Stimulated activated naive B cell treated with anti-CD40 and anti-IgM and Interleukin-4, amounts not matched to agents 10 μg/mL and 1 μg/mL and 100 μg/mL, for 72 hours (primary cell): ENCODE measurements around the gene SPACA7.

Source experiments
- ATAC-seq, 2 donors: fragments of 150-1000 bp; cut with Tn5 transposase; replicated peaks; 2 replicates each; pipeline ENCODE4 v1.10.0; 2021; ENCODE audit warnings: moderate library complexity in 1 of 2
- DNase-seq: peaks from one replicate; pipeline ENCODE4 v3.0.0; 2021
- H3K27ac Mint-ChIP-seq: one replicate; pipeline ENCODE4 v1.8.0; 2022; ENCODE audit warnings: mild to moderate bottlenecking, mixed read lengths
- H3K27me3 Mint-ChIP-seq, 2 donors: one replicate each; pipeline ENCODE4 v1.8.0; 2022; ENCODE audit warnings: mixed read lengths in 2 of 2
- H3K36me3 Mint-ChIP-seq, 2 donors: one replicate each; pipeline ENCODE4 v1.8.0; 2022; ENCODE audit warnings: mixed read lengths in 2 of 2, mild to moderate bottlenecking in 1 of 2
- H3K4me1 Mint-ChIP-seq, 2 donors: one replicate each; pipeline ENCODE4 v1.8.0; 2022; ENCODE audit warnings: mixed read lengths in 2 of 2, mild to moderate bottlenecking in 1 of 2
- H3K4me3 Mint-ChIP-seq, 2 donors: one replicate each; pipeline ENCODE4 v1.8.0; 2022; ENCODE audit warnings: mild to moderate bottlenecking in 2 of 2, mixed read lengths in 2 of 2, moderate library complexity in 1 of 2
- H3K9me3 Mint-ChIP-seq, 2 donors: one replicate each; pipeline ENCODE4 v1.8.0; 2022; ENCODE audit warnings: mixed read lengths in 2 of 2, mild to moderate bottlenecking in 1 of 2

Gene SPACA7

GRCh38 chr13:112343591-112343990 is 32.6 kb upstream of the SPACA7 start:
- no peak for DNase-seq
- Mint-ChIP-seq H3K9me3 (peaks cover 0 to 6% of the 10 kb centered on the region in 2 donors), H3K27me3 (peaks cover 36 to 42% of the 10 kb centered on the region in 2 donors), H3K4me1 (peaks cover 0 to 6% of the 10 kb centered on the region in 2 donors), H3K36me3 (no peaks in the 10 kb centered on the region), H3K4me3 (no peak overlapping the region), H3K27ac (no peak overlapping the region)
- ATAC-seq = no peak

GRCh38 chr13:112345826-112346172 is 30.4 kb upstream of the SPACA7 start:
- Mint-ChIP-seq H3K27me3 (peaks cover 40 to 47% of the 10 kb centered on the region in 2 donors), H3K36me3 (no peaks in the 10 kb centered on the region), H3K27ac (peak overlapping the region; percentile 20), H3K4me1 (peaks cover 0 to 6% of the 10 kb centered on the region in 2 donors), H3K4me3 (no peak overlapping the region), H3K9me3 (peaks cover 0 to 1% of the 10 kb centered on the region in 2 donors)
- no peak for DNase-seq
- ATAC-seq = no peak

- Mint-ChIP-seq H3K27ac (no peak overlapping the region), H3K27me3 (peaks cover 40 to 47% of the 10 kb centered on the region in 2 donors), H3K4me1 (peaks cover 0 to 6% of the 10 kb centered on the region in 2 donors), H3K36me3 (no peaks in the 10 kb centered on the region), H3K4me3 (no peak overlapping the region), H3K9me3 (peaks cover 0 to 3% of the 10 kb centered on the region in 2 donors)
- no peak for ATAC-seq
- no peak for DNase-seq
Measured at GRCh38 chr13:112346173-112346898, 29.8 kb upstream of the SPACA7 start.

GRCh38 chr13:112346899-112347229 is 29.3 kb upstream of the SPACA7 start:
- no peak overlapping the region for H3K4me3 Mint-ChIP-seq
- no peak for ATAC-seq
- DNase-seq = no peak
- H3K36me3 Mint-ChIP-seq = no peaks in the 10 kb centered on the region
- no peak overlapping the region for H3K27ac Mint-ChIP-seq
- peaks cover 0 to 3% of the 10 kb centered on the region in 2 donors for H3K9me3 Mint-ChIP-seq
- H3K4me1 Mint-ChIP-seq = peaks cover 0 to 6% of the 10 kb centered on the region in 2 donors
- peaks cover 44 to 47% of the 10 kb centered on the region in 2 donors for H3K27me3 Mint-ChIP-seq

- H3K4me3 Mint-ChIP-seq = no peak overlapping the region
- H3K27me3 Mint-ChIP-seq = peaks cover 44 to 47% of the 10 kb centered on the region in 2 donors
- H3K36me3 Mint-ChIP-seq = no peaks in the 10 kb centered on the region
- peaks cover 0 to 3% of the 10 kb centered on the region in 2 donors for H3K9me3 Mint-ChIP-seq
- DNase-seq (no peak), ATAC-seq (no peak)
- peaks cover 0 to 6% of the 10 kb centered on the region in 2 donors for H3K4me1 Mint-ChIP-seq
- no peak overlapping the region for H3K27ac Mint-ChIP-seq
Measured at GRCh38 chr13:112347986-112348385, 28.2 kb upstream of the SPACA7 start.

- DNase-seq (no peak), ATAC-seq (no peak)
- Mint-ChIP-seq H3K27ac (no peak overlapping the region), H3K9me3 (peaks cover 0 to 3% of the 10 kb centered on the region in 2 donors), H3K4me3 (no peak overlapping the region), H3K36me3 (no peaks in the 10 kb centered on the region), H3K4me1 (peaks cover 0 to 6% of the 10 kb centered on the region in 2 donors), H3K27me3 (peaks cover 42 to 45% of the 10 kb centered on the region in 2 donors)
Measured at GRCh38 chr13:112348642-112349345, 27.4 kb upstream of the SPACA7 start.

- no peak overlapping the region for H3K27ac Mint-ChIP-seq
- H3K9me3 Mint-ChIP-seq = peaks cover 0 to 3% of the 10 kb centered on the region in 2 donors
- no peak for ATAC-seq
- H3K36me3 Mint-ChIP-seq = no peaks in the 10 kb centered on the region
- H3K4me3 Mint-ChIP-seq = no peak overlapping the region
- peaks cover 33 to 36% of the 10 kb centered on the region in 2 donors for H3K27me3 Mint-ChIP-seq
- H3K4me1 Mint-ChIP-seq = peaks cover 0 to 6% of the 10 kb centered on the region in 2 donors
- DNase-seq = no peak
Measured at GRCh38 chr13:112349681-112350080, 26.5 kb upstream of the SPACA7 start.

GRCh38 chr13:112350300-112350699 is 25.9 kb upstream of the SPACA7 start:
- DNase-seq (no peak), ATAC-seq (no peak)
- Mint-ChIP-seq H3K36me3 (no peaks in the 10 kb centered on the region), H3K4me3 (no peak overlapping the region), H3K27me3 (peaks cover 30 to 32% of the 10 kb centered on the region in 2 donors), H3K4me1 (peaks cover 0 to 6% of the 10 kb centered on the region in 2 donors), H3K9me3 (peaks cover 0 to 3% of the 10 kb centered on the region in 2 donors), H3K27ac (no peak overlapping the region)

GRCh38 chr13:112351825-112352224 is 24.3 kb upstream of the SPACA7 start:
- Mint-ChIP-seq H3K4me1 (no peaks in the 10 kb centered on the region), H3K27me3 (peaks cover 15 to 20% of the 10 kb centered on the region in 2 donors), H3K4me3 (no peak overlapping the region), H3K9me3 (peaks cover 0 to 3% of the 10 kb centered on the region in 2 donors), H3K36me3 (no peaks in the 10 kb centered on the region), H3K27ac (no peak overlapping the region)
- ATAC-seq = no peak
- no peak for DNase-seq

- peaks cover 8 to 10% of the 10 kb centered on the region in 2 donors for H3K9me3 Mint-ChIP-seq
- no peak overlapping the region for H3K4me3 Mint-ChIP-seq
- no peak for DNase-seq
- no peak for ATAC-seq
- H3K27ac Mint-ChIP-seq = no peak overlapping the region
- H3K36me3 Mint-ChIP-seq = no peaks in the 10 kb centered on the region
- H3K27me3 Mint-ChIP-seq = peaks cover 3 to 11% of the 10 kb centered on the region in 2 donors
- no peaks in the 10 kb centered on the region for H3K4me1 Mint-ChIP-seq
Measured at GRCh38 chr13:112353856-112354255, 22.3 kb upstream of the SPACA7 start.

- H3K4me1 Mint-ChIP-seq = no peaks in the 10 kb centered on the region
- peaks cover 8 to 10% of the 10 kb centered on the region in 2 donors for H3K9me3 Mint-ChIP-seq
- H3K4me3 Mint-ChIP-seq = no peak overlapping the region
- no peak for ATAC-seq
- DNase-seq = no peak
- H3K27me3 Mint-ChIP-seq = peaks cover 0 to 5% of the 10 kb centered on the region in 2 donors
- H3K36me3 Mint-ChIP-seq = no peaks in the 10 kb centered on the region
- H3K27ac Mint-ChIP-seq = no peak overlapping the region
Measured at GRCh38 chr13:112354330-112355273, 21.6 kb upstream of the SPACA7 start.

- DNase-seq (no peak), ATAC-seq (no peak)
- no peak overlapping the region for H3K4me3 Mint-ChIP-seq
- H3K36me3 Mint-ChIP-seq = no peaks in the 10 kb centered on the region
- H3K27me3 Mint-ChIP-seq = peaks cover 0 to 5% of the 10 kb centered on the region in 2 donors
- H3K4me1 Mint-ChIP-seq = no peaks in the 10 kb centered on the region
- peaks cover 8 to 10% of the 10 kb centered on the region in 2 donors for H3K9me3 Mint-ChIP-seq
- no peak overlapping the region for H3K27ac Mint-ChIP-seq
Measured at GRCh38 chr13:112355274-112355838, 20.8 kb upstream of the SPACA7 start.

GRCh38 chr13:112356190-112356589 is 20.0 kb upstream of the SPACA7 start:
- Mint-ChIP-seq H3K4me3 (no peak overlapping the region), H3K9me3 (peaks cover 7 to 8% of the 10 kb centered on the region in 2 donors), H3K36me3 (no peaks in the 10 kb centered on the region), H3K4me1 (no peaks in the 10 kb centered on the region), H3K27me3 (peaks cover 0 to 5% of the 10 kb centered on the region in 2 donors), H3K27ac (no peak overlapping the region)
- DNase-seq (no peak), ATAC-seq (no peak)

- Mint-ChIP-seq H3K27ac (no peak overlapping the region), H3K4me3 (no peak overlapping the region), H3K27me3 (no peaks in the 10 kb centered on the region), H3K36me3 (no peaks in the 10 kb centered on the region), H3K9me3 (peaks cover 7 to 9% of the 10 kb centered on the region in 2 donors), H3K4me1 (no peaks in the 10 kb centered on the region)
- ATAC-seq (no peak), DNase-seq (no peak)
Measured at GRCh38 chr13:112358156-112358555, 18.0 kb upstream of the SPACA7 start.
